AG04450 (cell line): Measurements from ENCODE around the gene CRTC1. TPM values are rescaled to one million over a fixed set of nuclear protein-coding genes. Genes with fewer than 3 reads are reported as not detected.

Source experiments
- CTCF ChIA-PET: fragments of 300-600, 350-600 bp; formaldehyde crosslinking; extraction: SDS; loops from one replicate; lab custom pipeline; 2022; ENCODE audit warnings: antibody characterized with exemption, inconsistent platforms; lab: Charles Lee
- POLR2A ChIA-PET: fragments of 350-600 bp; formaldehyde crosslinking; extraction: SDS; loops from one replicate; lab custom pipeline; 2021; ENCODE audit warnings: antibody characterized with exemption, inconsistent platforms; lab: Yijun Ruan, JAX
- DNase-seq: peaks from one replicate; pipeline ENCODE4 v3.0.0-alpha.2; 2011; ENCODE audit warnings: low read depth, low spot score
- H3K27ac ChIP-seq: one replicate; pipeline ENCODE4 v1.5.1; 2012; ENCODE audit warnings: low read depth, low read length, control low read depth
- H3K27me3 ChIP-seq: one replicate; pipeline ENCODE4 v1.6.0; 2012; ENCODE audit warnings: low read length; ENCODE audit not compliant: control insufficient read depth, insufficient read depth
- H3K4me3 ChIP-seq: 2 replicates; pipeline ENCODE4 v1.5.1; 2011; ENCODE audit warnings: mild to moderate bottlenecking, low read depth, low read length, control low read depth
- H3K9me3 ChIP-seq: 2 replicates; pipeline ENCODE4 v1.5.1; 2012; ENCODE audit warnings: low read length; ENCODE audit not compliant: control insufficient read depth, insufficient read depth
- CTCF ChIP-seq: IDR thresholded peaks from 2 replicates; pipeline ENCODE4 v1.5.1; 2011; ENCODE audit warnings: low read depth, low read length, control low read depth, inconsistent platforms
- polyA plus RNA-seq: library from polyadenylated mRNA; depleted of rRNA; stranded (reverse); fragments of >200 nt; gene quantifications from 2 replicates; pipeline ENCODE4 v1.2.3, GENCODE V29; 2011

Gene CRTC1
- polyA plus RNA-seq, 1 experiment, result 1.0 TPM

GRCh38 chr19:18701250-18701608 is 17.7 kb downstream of the CRTC1 start:
- CTCF ChIA-PET, result no interaction called here
- no peak for DNase-seq
- Histone ChIP-seq H3K4me3 (no peak overlapping the region; the same call in 1 of the 2 replicates), H3K9me3 (no peaks in the 10 kb centered on the region; the same call in 1 of the 2 replicates), H3K27ac (no peak overlapping the region), H3K27me3 (no peaks in the 10 kb centered on the region)
- POLR2A ChIA-PET, result interaction anchor here (0.6 kb wide), 1 partner anchor 137 kb away, joined by 3 read pairs; no protein-coding TSS in a partner anchor
- no peak for TF ChIP-seq CTCF

GRCh38 chr19:18704054-18704453 is 20.6 kb downstream of the CRTC1 start:
- ChIA-PET CTCF (no interaction called here), POLR2A (no interaction called here)
- H3K4me3 ChIP-seq, result no peak overlapping the region
- no peak for DNase-seq
- H3K9me3 ChIP-seq, result no peaks in the 10 kb centered on the region; the same call in 1 of the 2 replicates
- no peak overlapping the region for H3K27ac ChIP-seq
- no peaks in the 10 kb centered on the region for H3K27me3 ChIP-seq
- TF ChIP-seq CTCF, result no peak

GRCh38 chr19:18704971-18705370 is 21.5 kb downstream of the CRTC1 start:
- DNase-seq, result no peak
- Histone ChIP-seq H3K27me3 (no peaks in the 10 kb centered on the region), H3K27ac (no peak overlapping the region), H3K9me3 (no peaks in the 10 kb centered on the region; the same call in 1 of the 2 replicates), H3K4me3 (no peak overlapping the region)
- TF ChIP-seq CTCF, result no peak
- POLR2A ChIA-PET, result no interaction called here
- CTCF ChIA-PET, result no interaction called here

- no peak for DNase-seq
- Histone ChIP-seq H3K27me3 (no peaks in the 10 kb centered on the region), H3K9me3 (no peaks in the 10 kb centered on the region), H3K27ac (no peak overlapping the region), H3K4me3 (no peak overlapping the region)
- no peak for TF ChIP-seq CTCF
- CTCF ChIA-PET, result no interaction called here
- POLR2A ChIA-PET, result no interaction called here
These were observed 25.2 kb downstream of the CRTC1 start for GRCh38 chr19:18708452-18709231.

- Histone ChIP-seq H3K27me3 (no peaks in the 10 kb centered on the region), H3K4me3 (no peak overlapping the region), H3K27ac (no peak overlapping the region), H3K9me3 (no peaks in the 10 kb centered on the region)
- ChIA-PET POLR2A (interaction anchor here (0.6 to 0.8 kb wide), 2 partner anchors 373 to 517 kb away, joined by 4 read pairs; partner anchors contain the start of gene MPV17L2), CTCF (no interaction called here)
- no peak for DNase-seq
- no peak for TF ChIP-seq CTCF
These were observed 26.1 kb downstream of the CRTC1 start for GRCh38 chr19:18709546-18709945.
